ENCODE data around the gene LTBP3.

LTBP3 gene

DNA sequence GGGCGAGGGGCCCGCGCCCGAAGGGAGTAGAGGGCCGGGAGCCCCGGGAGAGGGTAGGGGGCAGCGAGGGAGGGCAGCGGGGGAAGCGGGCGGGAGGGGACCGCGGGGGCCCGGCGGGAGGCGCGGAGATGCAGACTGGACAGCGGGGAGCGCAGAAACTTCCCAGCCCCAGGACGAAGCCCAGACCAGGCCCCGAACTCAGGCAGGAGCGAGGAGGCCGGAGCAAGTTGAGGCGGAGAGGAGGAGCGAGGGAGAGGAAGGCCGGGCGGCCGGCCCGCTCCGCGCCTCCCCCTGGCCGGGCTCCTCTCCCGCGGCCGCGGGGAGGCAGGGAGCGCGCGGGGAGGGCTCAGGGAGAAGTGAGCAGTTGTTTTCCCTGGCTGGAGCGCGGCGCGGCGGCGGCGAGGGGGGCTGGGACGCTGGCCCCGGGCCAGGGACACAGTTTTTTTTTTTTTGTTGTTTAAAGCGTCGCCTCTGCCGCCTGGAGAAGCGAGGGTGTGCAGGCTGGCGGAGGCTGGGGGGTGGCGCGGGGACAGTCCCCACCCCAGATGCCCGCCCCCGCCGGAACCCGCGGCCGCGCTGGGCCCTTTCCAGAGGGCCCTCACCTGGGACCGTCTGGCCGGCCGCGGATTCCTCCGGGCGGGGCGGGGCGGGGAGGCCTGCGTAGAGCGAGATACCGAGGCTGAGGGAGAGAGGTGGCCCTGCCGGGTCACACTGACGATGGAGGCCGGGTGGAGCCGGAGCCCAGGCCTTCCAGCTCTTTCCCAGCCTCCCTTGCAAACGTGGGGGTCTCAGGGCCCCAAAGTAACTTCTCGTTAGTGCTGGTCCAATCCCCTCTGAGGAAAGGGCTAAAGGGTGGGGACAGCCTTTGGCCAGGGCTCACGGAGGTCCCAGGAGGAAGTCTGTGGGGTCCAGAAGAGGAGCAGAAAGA, at the start of gene LTBP3 (continued):
- TF ChIP-seq, protein P1, sequence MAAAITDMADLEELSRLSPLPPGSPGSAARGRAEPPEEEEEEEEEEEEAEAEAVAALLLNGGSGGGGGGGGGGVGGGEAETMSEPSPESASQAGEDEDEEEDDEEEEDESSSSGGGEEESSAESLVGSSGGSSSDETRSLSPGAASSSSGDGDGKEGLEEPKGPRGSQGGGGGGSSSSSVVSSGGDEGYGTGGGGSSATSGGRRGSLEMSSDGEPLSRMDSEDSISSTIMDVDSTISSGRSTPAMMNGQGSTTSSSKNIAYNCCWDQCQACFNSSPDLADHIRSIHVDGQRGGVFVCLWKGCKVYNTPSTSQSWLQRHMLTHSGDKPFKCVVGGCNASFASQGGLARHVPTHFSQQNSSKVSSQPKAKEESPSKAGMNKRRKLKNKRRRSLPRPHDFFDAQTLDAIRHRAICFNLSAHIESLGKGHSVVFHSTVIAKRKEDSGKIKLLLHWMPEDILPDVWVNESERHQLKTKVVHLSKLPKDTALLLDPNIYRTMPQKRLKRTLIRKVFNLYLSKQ (tag by site-specific recombination; IDR thresholded peaks at IDR 0.05; ENCODE audit: borderline replicate concordance) = no peak
- peak; percentile 61; the same call in 1 of the 2 replicates for TF ChIP-seq ZNF660 (tag by site-specific recombination; IDR thresholded peaks at IDR 0.05)
- no peak for TF ChIP-seq ZNF114 (tag by site-specific recombination; IDR thresholded peaks at IDR 0.05)
- peak; percentile 23; the same call in 1 of the 2 replicates for TF ChIP-seq ZNF561 (tag by site-specific recombination; IDR thresholded peaks at IDR 0.05; ENCODE audit: borderline replicate concordance)
- TF ChIP-seq ZNF2 (tag by site-specific recombination; IDR thresholded peaks at IDR 0.05) = no peak
- TF ChIP-seq, protein P2, sequence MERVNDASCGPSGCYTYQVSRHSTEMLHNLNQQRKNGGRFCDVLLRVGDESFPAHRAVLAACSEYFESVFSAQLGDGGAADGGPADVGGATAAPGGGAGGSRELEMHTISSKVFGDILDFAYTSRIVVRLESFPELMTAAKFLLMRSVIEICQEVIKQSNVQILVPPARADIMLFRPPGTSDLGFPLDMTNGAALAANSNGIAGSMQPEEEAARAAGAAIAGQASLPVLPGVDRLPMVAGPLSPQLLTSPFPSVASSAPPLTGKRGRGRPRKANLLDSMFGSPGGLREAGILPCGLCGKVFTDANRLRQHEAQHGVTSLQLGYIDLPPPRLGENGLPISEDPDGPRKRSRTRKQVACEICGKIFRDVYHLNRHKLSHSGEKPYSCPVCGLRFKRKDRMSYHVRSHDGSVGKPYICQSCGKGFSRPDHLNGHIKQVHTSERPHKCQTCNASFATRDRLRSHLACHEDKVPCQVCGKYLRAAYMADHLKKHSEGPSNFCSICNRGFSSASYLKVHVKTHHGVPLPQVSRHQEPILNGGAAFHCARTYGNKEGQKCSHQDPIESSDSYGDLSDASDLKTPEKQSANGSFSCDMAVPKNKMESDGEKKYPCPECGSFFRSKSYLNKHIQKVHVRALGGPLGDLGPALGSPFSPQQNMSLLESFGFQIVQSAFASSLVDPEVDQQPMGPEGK (tag by site-specific recombination; IDR thresholded peaks at IDR 0.05) = peak; percentile 51; the same call in 1 of the 2 replicates
- TF ChIP-seq KLF10 (tag by site-specific recombination; IDR thresholded peaks at IDR 0.05) = peak; percentile 26; the same call in 1 of the 2 replicates
- 0 out of 2 replicates have a peak, but pooled peaks have one; percentile 7 for TF ChIP-seq ZNF610 (tag by site-specific recombination; IDR thresholded peaks at IDR 0.05; ENCODE audit: borderline replicate concordance)
- peak; percentile 18 for TF ChIP-seq SP2 (tag by site-specific recombination; IDR thresholded peaks at IDR 0.05)
- TF ChIP-seq SP3 (tag by site-specific recombination; IDR thresholded peaks at IDR 0.05) = peak; percentile 31
- TF ChIP-seq ZNF10 (tag by site-specific recombination; IDR thresholded peaks at IDR 0.05) = no peak
- TF ChIP-seq KLF8 (tag by site-specific recombination; IDR thresholded peaks at IDR 0.05) = peak; percentile 45; the same call in 1 of the 2 replicates
- peak; percentile 73 for TF ChIP-seq FEZF1 (tag by site-specific recombination; IDR thresholded peaks at IDR 0.05)
- peak; percentile 62 for TF ChIP-seq ZBTB48 (tag by site-specific recombination; IDR thresholded peaks at IDR 0.05)
- TF ChIP-seq, protein P3, sequence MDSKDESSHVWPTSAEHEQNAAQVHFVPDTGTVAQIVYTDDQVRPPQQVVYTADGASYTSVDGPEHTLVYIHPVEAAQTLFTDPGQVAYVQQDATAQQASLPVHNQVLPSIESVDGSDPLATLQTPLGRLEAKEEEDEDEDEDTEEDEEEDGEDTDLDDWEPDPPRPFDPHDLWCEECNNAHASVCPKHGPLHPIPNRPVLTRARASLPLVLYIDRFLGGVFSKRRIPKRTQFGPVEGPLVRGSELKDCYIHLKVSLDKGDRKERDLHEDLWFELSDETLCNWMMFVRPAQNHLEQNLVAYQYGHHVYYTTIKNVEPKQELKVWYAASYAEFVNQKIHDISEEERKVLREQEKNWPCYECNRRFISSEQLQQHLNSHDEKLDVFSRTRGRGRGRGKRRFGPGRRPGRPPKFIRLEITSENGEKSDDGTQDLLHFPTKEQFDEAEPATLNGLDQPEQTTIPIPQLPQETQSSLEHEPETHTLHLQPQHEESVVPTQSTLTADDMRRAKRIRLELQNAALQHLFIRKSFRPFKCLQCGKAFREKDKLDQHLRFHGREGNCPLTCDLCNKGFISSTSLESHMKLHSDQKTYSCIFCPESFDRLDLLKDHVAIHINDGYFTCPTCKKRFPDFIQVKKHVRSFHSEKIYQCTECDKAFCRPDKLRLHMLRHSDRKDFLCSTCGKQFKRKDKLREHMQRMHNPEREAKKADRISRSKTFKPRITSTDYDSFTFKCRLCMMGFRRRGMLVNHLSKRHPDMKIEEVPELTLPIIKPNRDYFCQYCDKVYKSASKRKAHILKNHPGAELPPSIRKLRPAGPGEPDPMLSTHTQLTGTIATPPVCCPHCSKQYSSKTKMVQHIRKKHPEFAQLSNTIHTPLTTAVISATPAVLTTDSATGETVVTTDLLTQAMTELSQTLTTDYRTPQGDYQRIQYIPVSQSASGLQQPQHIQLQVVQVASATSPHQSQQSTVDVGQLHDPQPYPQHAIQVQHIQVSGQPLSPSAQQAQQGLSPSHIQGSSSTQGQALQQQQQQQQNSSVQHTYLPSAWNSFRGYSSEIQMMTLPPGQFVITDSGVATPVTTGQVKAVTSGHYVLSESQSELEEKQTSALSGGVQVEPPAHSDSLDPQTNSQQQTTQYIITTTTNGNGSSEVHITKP (tag by site-specific recombination; IDR thresholded peaks at IDR 0.05) = peak; percentile 72
- TF ChIP-seq, protein P4, sequence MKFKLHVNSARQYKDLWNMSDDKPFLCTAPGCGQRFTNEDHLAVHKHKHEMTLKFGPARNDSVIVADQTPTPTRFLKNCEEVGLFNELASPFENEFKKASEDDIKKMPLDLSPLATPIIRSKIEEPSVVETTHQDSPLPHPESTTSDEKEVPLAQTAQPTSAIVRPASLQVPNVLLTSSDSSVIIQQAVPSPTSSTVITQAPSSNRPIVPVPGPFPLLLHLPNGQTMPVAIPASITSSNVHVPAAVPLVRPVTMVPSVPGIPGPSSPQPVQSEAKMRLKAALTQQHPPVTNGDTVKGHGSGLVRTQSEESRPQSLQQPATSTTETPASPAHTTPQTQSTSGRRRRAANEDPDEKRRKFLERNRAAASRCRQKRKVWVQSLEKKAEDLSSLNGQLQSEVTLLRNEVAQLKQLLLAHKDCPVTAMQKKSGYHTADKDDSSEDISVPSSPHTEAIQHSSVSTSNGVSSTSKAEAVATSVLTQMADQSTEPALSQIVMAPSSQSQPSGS (tag by site-specific recombination; IDR thresholded peaks at IDR 0.05; ENCODE audit: low read depth) = no peak
- TF ChIP-seq MEIS1 (CRISPR knock-in tag; IDR thresholded peaks at IDR 0.05; ENCODE audit: borderline replicate concordance) = no peak
- TF ChIP-seq ZNF335 (tag by site-specific recombination; conservative IDR thresholded peaks at IDR 0.05) = 0 out of 2 replicates have a peak, but pooled peaks have one; percentile 28
- no peak for TF ChIP-seq ZNF776 (tag by site-specific recombination; IDR thresholded peaks at IDR 0.05; ENCODE audit: borderline replicate concordance)
- TF ChIP-seq, protein P5, sequence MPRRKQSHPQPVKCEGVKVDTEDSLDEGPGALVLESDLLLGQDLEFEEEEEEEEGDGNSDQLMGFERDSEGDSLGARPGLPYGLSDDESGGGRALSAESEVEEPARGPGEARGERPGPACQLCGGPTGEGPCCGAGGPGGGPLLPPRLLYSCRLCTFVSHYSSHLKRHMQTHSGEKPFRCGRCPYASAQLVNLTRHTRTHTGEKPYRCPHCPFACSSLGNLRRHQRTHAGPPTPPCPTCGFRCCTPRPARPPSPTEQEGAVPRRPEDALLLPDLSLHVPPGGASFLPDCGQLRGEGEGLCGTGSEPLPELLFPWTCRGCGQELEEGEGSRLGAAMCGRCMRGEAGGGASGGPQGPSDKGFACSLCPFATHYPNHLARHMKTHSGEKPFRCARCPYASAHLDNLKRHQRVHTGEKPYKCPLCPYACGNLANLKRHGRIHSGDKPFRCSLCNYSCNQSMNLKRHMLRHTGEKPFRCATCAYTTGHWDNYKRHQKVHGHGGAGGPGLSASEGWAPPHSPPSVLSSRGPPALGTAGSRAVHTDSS (tag by site-specific recombination; IDR thresholded peaks at IDR 0.05) = peak; percentile 58
- peak; percentile 78 for TF ChIP-seq ZSCAN30 (tag by site-specific recombination; IDR thresholded peaks at IDR 0.05)
- TF ChIP-seq SP7 (tag by site-specific recombination; IDR thresholded peaks at IDR 0.05) = no peak
- TF ChIP-seq, protein P6, sequence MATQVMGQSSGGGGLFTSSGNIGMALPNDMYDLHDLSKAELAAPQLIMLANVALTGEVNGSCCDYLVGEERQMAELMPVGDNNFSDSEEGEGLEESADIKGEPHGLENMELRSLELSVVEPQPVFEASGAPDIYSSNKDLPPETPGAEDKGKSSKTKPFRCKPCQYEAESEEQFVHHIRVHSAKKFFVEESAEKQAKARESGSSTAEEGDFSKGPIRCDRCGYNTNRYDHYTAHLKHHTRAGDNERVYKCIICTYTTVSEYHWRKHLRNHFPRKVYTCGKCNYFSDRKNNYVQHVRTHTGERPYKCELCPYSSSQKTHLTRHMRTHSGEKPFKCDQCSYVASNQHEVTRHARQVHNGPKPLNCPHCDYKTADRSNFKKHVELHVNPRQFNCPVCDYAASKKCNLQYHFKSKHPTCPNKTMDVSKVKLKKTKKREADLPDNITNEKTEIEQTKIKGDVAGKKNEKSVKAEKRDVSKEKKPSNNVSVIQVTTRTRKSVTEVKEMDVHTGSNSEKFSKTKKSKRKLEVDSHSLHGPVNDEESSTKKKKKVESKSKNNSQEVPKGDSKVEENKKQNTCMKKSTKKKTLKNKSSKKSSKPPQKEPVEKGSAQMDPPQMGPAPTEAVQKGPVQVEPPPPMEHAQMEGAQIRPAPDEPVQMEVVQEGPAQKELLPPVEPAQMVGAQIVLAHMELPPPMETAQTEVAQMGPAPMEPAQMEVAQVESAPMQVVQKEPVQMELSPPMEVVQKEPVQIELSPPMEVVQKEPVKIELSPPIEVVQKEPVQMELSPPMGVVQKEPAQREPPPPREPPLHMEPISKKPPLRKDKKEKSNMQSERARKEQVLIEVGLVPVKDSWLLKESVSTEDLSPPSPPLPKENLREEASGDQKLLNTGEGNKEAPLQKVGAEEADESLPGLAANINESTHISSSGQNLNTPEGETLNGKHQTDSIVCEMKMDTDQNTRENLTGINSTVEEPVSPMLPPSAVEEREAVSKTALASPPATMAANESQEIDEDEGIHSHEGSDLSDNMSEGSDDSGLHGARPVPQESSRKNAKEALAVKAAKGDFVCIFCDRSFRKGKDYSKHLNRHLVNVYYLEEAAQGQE (tag by site-specific recombination; IDR thresholded peaks at IDR 0.05) = 0 out of 2 replicates have a peak, but pooled peaks have one; percentile 11

Measured in HEK293 (cell line).